Measurements from ENCODE around the gene CIRBP.

The CIRBP gene

DNA sequence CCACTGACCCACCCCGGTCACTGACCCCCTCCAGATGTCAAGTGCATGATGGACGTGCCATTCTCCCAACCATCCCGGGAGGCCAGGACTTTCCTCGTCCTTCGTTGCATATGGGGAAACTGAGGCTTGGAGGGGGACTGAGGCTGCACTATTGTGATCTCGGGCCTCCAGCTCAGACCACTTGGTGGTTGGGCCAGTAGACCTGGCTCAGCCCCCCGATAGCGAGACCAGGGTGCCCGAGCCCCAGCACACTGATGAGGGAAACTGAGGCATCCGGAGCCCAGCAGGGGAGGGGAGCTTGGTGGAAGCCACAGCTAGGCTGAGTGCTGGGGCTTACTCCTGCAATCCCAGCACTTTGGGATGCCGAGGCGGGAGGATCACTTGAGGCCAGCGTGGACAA is 26.9 kb downstream of the CIRBP start:
- DNase-seq (ENCODE audit: low read depth) = no peak
- no peak overlapping the region for H3K4me3 ChIP-seq (ENCODE audit: low read length)
- no peak for TF ChIP-seq CTCF (conservative IDR thresholded peaks at IDR 0.05; ENCODE audit: low read depth, low read length)

DNA sequence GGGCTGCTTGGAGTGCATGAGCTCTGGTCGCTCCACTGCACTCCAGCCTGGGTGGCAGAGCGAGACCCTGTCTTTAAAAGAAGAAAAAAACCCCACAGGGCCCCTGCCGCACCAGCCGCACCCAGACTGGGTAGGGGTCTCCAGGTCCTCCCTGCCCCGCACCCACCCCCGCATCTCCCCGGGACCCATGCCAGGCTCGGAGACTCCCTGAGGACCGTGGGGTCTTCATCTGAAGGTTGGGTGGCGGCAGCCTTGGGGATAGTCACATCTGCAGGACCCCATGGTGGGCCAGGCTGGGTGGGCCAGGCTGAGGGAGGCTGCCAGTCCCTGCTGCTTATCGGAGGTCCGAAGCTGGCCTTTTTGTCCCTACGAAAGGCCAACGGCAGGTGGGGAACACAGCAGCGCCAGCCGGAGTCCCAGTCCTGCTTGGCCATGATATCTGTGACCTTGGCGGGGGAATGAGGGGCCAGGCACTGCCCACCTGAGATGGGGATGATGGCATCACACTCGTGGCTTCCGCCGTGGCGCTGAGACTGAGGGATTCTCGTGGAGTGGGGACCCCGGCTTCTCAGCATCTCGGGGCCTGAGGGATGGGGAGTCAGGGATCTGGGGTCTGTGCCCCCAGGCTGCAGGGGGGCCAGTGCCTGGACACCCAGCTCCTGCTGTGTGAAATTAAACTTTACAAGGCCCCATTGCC is 27.6 kb downstream of the CIRBP start:
- no peak overlapping the region for H3K4me3 ChIP-seq (ENCODE audit: low read length)
- DNase-seq (ENCODE audit: low read depth) = no peak
- no peak for TF ChIP-seq CTCF (conservative IDR thresholded peaks at IDR 0.05; ENCODE audit: low read depth, low read length)

DNA sequence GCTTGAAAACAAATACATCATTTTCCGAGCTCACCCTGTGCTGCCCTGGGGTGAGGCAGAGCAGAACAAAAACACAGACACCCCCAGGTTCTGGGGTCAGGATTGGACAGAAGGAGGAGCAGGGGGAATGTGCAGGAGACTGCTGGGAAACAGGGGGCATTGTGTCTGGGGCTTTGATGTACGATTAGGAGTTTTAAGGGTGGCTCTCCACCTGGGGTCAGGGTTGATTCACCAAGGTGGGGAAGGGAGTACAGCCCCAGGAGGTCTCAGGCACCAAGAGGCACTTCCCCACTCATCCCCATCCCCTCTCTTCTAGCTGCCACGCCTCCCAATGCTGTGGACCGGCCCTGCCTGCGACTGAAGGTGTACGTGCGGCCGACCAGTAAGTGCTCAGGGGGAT is 29.1 kb downstream of the CIRBP start:
- DNase-seq (ENCODE audit: low read depth) = no peak
- no peak overlapping the region for H3K4me3 ChIP-seq (ENCODE audit: low read length)
- TF ChIP-seq CTCF (conservative IDR thresholded peaks at IDR 0.05; ENCODE audit: low read depth, low read length) = no peak

DNA sequence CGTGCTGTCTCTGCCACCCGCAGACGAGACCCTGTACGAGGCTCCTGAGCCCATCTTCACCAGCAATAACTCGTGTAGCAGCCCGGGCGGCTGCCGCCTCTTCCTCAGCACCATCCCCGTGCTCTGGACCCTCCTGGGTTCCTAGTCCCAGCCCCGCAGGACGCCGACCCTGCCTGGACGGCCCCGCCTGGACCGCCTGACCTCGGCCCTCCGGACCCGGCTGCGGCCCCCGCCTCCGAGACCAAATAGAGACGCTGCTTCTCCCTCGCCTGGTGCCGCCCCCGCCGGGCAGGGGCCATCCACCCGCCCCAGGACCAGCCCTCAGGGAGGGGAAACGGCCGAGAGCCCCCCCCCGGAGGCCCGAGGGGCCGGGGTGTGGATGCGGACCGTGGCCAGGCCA is 30.7 kb downstream of the CIRBP start:
- no peak for TF ChIP-seq CTCF (conservative IDR thresholded peaks at IDR 0.05; ENCODE audit: low read depth, low read length)
- no peak for DNase-seq (ENCODE audit: low read depth)
- H3K4me3 ChIP-seq (ENCODE audit: low read length) = no peak overlapping the region

- no peak overlapping the region for H3K4me3 ChIP-seq (ENCODE audit: low read length)
- DNase-seq (ENCODE audit: low read depth) = no peak
- TF ChIP-seq CTCF (conservative IDR thresholded peaks at IDR 0.05; ENCODE audit: low read depth, low read length) = no peak
These were observed 31.8 kb downstream of the CIRBP start for GRCh38 chr19:1300744-1301490.

DNA sequence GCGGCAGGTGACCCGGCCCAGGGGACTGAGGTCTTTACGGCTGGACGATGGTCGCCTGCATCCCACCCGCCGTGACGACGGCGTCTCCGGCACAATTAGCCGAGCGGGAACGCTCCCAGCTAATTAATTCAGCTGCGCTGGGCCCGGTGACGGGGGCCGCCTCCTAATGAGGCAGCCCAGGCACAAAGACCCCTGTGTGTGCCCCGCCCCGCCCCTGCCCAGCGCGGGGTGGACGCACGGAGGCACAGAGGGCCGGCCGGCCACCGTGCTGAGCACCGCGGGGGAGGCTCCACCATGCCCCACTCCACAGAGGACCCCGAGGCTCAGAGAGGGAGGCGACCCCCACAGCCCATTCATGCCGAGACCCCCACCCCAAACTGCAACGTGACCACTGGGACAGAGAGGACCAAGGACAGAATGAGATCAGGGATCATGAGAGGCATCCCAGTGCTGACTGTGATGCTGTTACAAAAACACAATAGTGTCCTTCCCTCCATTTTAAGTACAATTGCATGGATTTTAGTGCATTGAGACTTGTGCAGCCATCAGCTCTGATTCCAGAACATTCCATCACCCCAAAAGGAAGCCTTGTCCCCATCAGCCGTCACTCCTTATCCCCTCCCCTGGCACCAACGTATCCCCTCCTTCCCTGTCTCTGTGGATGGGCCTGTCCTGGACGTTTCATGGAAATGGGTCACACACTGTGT is 33.6 kb downstream of the CIRBP start:
- no peak for TF ChIP-seq CTCF (conservative IDR thresholded peaks at IDR 0.05; ENCODE audit: low read depth, low read length)
- H3K4me3 ChIP-seq (ENCODE audit: low read length) = no peak overlapping the region

More for the DNA sequence above, 33.6 kb downstream of the CIRBP start:
- DNase-seq (ENCODE audit: low read depth) = no peak
